ENCODE measurements around the gene FHIT.

GRCh38 chr3:59821274-59821673 lies 1430.0 kb downstream of the FHIT start:
- TF ChIP-seq POLR2A (IDR thresholded peaks at IDR 0.05) (no peak), CTCF (IDR thresholded peaks at IDR 0.05) (no peak), POLR2AphosphoS5 (IDR thresholded peaks at IDR 0.05) (no peak), EP300 (IDR thresholded peaks at IDR 0.05; ENCODE audit: low read depth) (no peak)

Measured in transverse colon (tissue), 4 donors.